H1 (cell line): ENCODE data around the gene LHPP. TPM values are rescaled to one million over a fixed set of nuclear protein-coding genes. Genes with fewer than 3 reads are reported as not detected.

ENCODE experiments used
- ASH2L ChIP-seq: fragments of 200-600, 300-600 bp; sonication (generic); IDR thresholded peaks from one replicate; pipeline ENCODE4 v1.7.1; 2017; ENCODE audit warnings: low read length
- BCL11A ChIP-seq, 2 experiments: IDR thresholded peaks; one replicate each; pipeline ENCODE4 v1.6.1; 2011; ENCODE audit warnings: low read depth in 2 of 2, low read length in 2 of 2, mild to moderate bottlenecking in 2 of 2
- CHD2 ChIP-seq: IDR thresholded peaks from 2 replicates; pipeline ENCODE4 v1.6.1; 2012; ENCODE audit warnings: low read length, improper control_type of control experiment
- FOSL1 ChIP-seq: IDR thresholded peaks from 2 replicates; pipeline ENCODE4 v1.6.1; 2011; ENCODE audit warnings: mild to moderate bottlenecking, low read depth, low read length, moderate library complexity; ENCODE audit not compliant: insufficient read depth
- JUND ChIP-seq: IDR thresholded peaks from 2 replicates; pipeline ENCODE4 v1.6.1; 2011; ENCODE audit warnings: mild to moderate bottlenecking, improper control_type of control experiment, low read length
- SAP30 ChIP-seq: fragments of 300-600 bp; sonication (generic); IDR thresholded peaks from 2 replicates; pipeline ENCODE4 v1.7.1; 2012; ENCODE audit warnings: low read length, moderate library complexity, mild to moderate bottlenecking, inconsistent platforms; ENCODE audit not compliant: insufficient read depth, insufficient replicate concordance
- SIRT6 ChIP-seq: IDR thresholded peaks from one replicate; pipeline ENCODE4 v1.7.1; 2012; ENCODE audit warnings: low read length, inconsistent platforms
- TAF7 ChIP-seq: optimal IDR thresholded peaks from 2 replicates; pipeline ENCODE3; 2011; ENCODE audit warnings: low read depth, mild to moderate bottlenecking, inconsistent platforms, low read length, moderate library complexity, borderline replicate concordance
- polyA plus RNA-seq, 7 experiments: library from polyadenylated mRNA; depleted of rRNA in 3 of 7; stranded (reverse) in 5 of 7; unstranded in 2 of 7; fragments of >200 nt in 5 of 7; fragments of 200-250 nt in 2 of 7; gene quantifications; 1 replicate in 5 of 7; 2 replicates in 1 of 7; 4 replicates in 1 of 7; pipeline versions ENCODE4 v1.2.1 to v1.2.3, GENCODE V29; 2011 to 2013; ENCODE audit warnings: missing spikeins in 2 of 7, mixed read lengths in 2 of 7
- total RNA-seq: library from RNA; stranded (reverse); fragmentation: NEBNext Ultra II Directional; extraction: Animal tissue kit (Norgen Biotek cat#: 25700); gene quantifications from 2 replicates; pipeline ENCODE4 v1.2.1, GENCODE V29; 2021

LHPP gene
- total and polyA plus RNA-seq, 2 of the 8 experiments (the other 6 are each of a cell fraction or from before 2014, with no cell fraction given) = 26.0 to 45.0 TPM

DNA sequence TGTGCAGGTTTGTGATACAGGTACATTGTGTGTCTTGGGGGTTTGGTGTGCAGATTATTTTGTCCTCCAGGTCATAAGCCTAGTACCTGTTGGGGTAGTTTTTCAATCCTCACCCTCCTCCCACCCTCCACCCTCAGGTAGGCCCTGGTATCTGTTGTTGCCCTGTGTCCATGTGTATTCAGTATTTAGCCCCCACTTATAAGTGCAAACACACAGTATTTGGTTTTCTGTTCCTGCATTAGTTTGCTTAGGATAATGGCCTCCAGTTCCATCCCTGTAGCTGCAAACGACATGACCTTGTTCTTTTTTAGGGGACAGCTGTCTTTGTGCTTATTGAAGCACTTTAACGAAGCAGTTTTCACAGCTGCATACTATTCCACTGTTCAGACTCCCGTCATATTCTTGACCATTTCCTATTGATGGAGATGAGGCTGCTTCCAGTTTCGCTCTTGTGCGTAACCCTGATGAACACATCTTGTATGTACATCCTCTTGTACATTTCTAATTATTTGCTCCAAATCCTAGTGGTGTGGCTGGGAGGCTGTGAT lies 47.4 kb downstream of the LHPP start (continued):
- TF ChIP-seq TAF7 (no peak), ASH2L (no peak), JUND (no peak), SIRT6 (no peak), CHD2 (no peak), FOSL1 (no peak), SAP30 (no peak), BCL11A (IDR thresholded peaks at IDR 0.05; ENCODE audit: low read depth in 2 of 2, low read length in 2 of 2) (no peak)
